IPS-NIHi7 (cell line): ENCODE data around the gene RSKR.
"Not testable (repeated sequence)": the region's sequence is repeated elsewhere in the genome, so short reads cannot be mapped to it uniquely, and the experiment has no call there.

ENCODE experiments used
- DNase-seq: peaks from one replicate; pipeline ENCODE4 v3.0.0; 2012; ENCODE audit warnings: mixed read lengths; ENCODE audit errors: extremely low spot score

RSKR gene

GRCh38 chr17:28613931-28614381, at the start of gene RSKR:
RSKR (minus strand) TSS chr17:28614185; CDS start chr17:28614161, 24 bp downstream.
- DNase-seq = no peak

DNA sequence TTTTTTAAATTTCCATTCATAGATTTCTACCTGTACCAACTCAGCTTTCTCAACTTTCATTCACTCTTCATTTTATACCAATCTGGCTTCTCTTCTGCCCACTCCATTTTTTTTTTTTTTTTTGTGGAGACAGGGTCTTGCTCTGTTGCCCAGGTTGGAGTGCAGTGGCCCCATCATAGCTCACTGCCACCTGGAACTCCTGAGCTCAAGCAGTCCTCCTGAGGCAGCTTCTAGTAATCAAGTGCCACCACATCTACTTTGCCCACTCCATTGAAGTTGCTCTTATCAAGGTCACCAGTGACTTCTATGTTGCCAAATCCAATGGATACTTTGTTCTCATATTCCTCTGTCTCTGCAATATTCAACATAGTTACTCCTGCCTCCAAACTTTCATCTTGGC, 49.7 kb upstream of the RSKR start:
- no peak for DNase-seq

- no peak for DNase-seq
Measured at GRCh38 chr17:28662527-28662829, 48.5 kb upstream of the RSKR start.

GRCh38 chr17:28661635-28662526, 47.9 kb upstream of the RSKR start, which contains the start of the genes SDF2 and SUPT6H:
SDF2 (minus strand) TSS chr17:28661906; CDS start chr17:28661876, 30 bp downstream.
SUPT6H (plus strand) TSS chr17:28662205; CDS start chr17:28673402, 11,197 bp downstream.
- peak; percentile 96 for DNase-seq

DNA sequence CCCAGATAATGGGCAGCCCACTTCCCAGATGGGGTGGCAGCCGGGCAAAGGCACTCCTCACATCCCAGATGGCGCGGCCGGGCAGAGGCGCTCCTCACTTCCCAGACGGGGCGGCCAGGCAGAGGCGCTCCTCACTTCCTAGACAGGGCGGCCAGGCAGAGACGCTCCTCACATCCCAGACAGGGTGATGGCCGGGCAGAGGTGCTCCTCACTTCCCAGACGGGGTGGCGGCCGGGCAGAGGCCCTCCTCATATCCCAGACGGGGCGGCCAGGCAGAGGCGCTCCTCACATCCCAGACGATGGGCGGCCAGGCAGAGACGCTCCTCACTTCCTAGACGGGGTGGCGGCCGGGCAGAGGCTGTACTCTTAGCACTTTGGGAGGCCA, 45.5 kb upstream of the RSKR start:
- not testable (repeated sequence) for DNase-seq

DNA sequence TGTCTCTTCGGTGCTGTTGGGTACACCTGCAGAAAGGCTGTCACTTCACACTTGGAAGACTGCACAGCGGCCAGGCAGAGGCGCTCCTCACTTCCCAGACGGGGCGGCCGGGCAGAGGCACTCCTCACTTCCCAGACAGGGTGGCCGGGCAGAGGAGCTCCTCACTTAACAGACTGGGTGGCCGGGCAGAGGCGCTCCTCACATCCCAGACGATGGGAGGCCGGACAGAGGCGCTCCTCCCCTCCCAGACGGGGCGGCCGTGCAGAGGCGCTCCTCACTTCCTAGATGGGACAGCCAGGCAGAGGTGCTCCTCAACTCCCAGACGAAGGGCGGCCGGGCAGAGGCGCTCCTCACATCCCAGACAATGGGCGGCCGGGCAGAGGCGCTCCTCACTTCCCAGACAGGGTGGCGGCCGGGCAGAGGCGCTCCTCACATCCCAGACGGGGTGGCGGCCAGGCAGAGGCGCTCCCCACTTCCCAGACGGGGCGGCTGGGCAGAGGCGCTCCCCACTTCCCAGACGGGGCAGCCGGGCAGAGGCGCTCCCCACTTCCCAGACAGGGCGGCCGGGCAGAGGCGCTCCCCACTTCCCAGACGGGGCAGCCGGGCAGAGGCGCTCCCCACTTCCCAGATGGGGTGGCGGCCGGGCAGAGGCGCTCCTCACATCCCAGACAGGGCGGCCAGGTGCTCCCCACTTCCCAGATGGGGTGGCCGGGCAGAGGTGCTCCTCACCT, 44.9 kb upstream of the RSKR start:
- not testable (repeated sequence) for DNase-seq

DNA sequence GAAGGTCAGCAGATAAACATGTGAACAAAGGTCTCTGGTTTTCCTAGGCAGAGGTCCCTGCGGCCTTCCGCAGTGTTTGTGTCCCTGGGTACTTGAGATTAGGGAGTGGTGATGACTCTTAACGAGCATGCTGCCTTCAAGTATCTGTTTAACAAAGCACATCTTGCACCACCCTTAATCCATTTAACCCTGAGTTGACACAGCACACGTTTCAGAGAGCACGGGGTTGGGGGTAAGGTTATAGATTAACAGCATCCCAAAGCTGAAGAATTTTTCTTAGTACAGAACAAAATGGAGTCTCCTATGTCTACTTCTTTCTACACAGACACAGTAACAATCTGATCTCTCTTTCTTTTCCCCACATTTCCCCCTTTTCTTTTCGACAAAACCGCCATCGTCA, 44.4 kb upstream of the RSKR start:
- not testable (repeated sequence) for DNase-seq

DNA sequence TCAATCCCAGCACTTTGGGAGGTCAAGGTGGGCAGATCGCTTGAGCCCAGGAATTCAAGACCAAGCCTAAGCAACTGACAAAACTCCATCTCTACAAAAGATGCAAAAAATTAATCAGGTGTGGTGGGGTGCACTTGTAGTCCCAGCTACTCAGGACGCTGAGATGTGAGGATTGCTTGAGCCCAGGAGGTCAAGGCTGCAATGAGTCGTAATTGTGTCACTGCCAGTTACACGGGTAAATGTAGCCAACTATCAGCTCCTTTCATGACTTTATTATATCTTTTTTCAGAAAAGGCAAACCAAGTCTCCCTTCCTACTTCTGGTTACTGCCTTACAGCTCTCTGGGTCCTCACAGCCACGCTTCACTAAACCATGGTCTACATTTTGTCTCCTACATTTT, 43.8 kb upstream of the RSKR start:
- DNase-seq = no peak

DNA sequence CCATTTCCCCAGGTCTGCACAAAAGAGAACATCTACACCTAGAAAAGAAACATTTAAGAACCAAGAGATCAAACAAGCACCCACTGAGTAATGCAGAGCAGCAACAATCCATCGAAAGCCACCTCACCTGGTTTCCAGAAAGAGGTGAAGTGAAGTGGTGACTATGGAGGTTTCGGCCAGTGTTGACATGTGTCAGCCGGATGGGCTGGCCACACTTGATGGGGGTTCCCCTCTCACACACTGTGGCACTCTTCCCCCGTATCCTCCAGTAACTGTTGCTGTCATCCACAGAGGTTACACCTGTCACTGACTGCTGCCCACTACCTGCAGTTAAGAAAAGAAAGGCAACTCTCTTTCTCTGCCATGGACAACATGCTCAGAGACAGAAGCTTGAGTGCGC, 41.2 kb upstream of the RSKR start:
- no peak for DNase-seq

GRCh38 chr17:28648698-28649097, 34.7 kb upstream of the RSKR start:
- no peak for DNase-seq

DNA sequence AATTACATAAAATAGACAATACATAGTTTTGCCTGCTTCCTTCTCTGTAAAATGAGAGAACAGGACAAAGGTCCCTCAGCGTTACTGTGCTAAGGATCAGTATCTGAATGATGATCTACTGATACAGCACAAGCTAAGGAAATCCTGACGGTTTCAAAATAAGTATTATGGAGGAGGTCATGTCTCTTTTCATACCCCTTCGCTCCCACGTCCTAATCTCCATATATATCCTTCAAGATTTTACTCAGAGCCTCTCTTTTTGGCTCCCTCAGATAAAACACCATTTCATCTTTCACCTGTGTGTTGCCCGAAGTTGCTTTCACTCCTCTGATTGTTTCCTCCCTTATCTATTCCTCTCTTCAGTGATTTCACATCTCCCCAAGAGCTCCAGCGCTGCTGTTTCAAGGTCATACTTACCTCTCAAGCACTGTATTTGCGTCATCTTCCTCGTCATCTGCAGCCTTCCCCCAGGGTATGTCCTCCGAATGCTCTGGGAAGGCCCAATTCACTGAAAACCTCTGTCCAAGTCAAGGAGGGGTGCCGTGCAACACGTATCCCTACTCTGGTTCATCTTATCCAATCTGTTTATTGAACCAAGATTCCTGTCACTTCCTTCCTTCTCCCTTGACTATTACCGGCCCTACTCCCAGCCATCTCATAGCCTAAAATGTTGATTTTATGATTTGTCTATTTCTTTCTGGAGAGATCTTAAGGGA, 32.2 kb upstream of the RSKR start:
- DNase-seq = no peak

DNA sequence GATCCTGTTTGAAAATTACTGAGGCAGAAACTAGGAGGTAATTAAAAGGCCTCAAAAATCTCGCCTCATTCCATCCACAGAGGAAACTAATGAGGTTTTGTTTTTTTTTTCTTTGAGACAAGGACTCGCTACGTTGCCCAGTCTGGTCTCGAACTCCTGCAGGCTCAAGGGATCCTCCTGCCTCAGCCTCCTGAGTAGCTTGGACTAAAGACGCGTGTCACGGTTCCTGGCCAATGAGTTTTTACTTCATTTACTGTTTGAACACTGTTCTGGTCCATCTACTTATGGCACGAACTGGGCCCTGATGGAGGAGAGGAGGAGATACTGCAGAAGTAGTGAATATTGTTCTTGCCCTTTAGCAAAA, 31.6 kb upstream of the RSKR start:
- no peak for DNase-seq

DNA sequence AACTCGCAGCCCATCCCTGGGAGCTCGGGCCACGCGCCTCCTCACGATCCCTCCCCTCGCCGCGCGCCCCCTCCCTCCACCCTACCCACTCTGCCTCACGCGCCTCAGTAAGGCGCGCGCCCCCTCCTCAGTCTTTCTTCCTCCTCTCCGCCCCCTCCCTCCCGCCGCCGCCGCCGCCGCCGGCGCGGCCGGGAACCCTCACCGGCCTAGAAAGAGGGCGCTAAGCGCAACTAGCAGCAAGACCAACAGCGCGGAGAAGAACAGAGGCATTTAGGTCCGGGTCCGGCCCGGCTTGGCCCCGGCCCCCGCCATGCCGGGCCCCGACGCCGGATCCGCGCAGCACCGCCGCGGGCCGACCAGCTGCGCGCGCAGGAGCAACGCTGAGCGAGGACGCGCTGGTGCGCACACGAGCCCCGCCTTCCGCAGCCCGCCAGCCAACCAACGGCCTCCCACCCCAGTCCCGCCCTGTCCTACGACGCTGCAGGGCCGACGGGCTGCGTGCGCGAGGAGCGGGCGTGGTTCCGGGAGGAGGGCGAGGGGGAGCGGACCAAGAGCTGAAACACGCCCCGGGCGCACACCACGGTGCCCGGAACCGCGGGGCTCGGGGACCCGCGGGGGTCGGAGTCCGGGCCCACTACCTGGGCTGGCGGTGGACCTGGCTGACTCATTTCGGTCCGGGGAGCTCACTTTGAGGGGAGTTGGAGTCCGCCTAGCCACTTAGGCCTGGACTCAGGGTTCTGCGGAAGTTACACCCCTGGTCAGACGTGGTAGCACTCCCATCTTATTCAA, 31.0 kb upstream of the RSKR start, which contains the start of gene BLTP2:
BLTP2 (minus strand) TSS at position 372 of the 789 bp plus-strand sequence; CDS start at position 270, 102 bp downstream.
- peak; percentile 99 for DNase-seq

GRCh38 chr17:28643983-28644786, 30.2 kb upstream of the RSKR start:
- DNase-seq = peak; percentile 71

DNA sequence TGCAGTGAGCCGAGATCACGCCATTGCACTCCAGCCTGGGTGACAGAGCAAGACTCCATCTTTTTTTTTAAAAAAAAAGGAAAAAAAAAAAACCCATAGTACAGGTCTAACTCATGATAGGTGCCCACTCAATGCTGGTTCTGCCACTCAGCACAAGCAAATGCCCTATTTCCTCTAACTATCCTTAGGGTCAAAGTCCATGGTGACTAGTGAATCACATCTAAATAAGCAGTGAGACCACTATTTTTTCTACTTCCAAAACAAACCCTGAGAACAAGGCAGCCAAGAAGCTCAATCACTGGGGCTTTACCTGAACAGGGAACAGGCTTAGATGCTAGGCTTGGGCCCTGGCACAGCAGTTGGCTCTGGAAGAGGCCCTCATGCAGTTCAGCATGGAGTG, 27.6 kb upstream of the RSKR start:
- no peak for DNase-seq

DNA sequence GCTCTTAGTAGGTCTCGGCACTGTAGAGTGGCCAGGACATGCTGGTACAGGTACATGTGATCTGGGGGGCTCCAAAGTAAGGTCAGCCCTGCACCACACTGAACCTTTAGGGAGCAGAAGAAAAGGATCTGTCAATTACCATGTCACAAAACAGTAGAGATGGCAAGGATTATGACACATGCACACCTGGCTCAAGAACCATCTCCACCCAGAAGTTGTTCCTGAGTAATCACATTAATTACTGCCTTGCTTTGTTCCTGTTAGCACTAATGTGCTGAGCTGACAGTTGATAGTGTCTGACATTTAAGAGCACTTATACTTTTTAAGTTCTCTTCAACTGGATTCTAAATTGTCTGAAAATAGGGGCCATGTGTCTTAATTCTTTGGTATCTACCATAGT, 21.5 kb upstream of the RSKR start:
- no peak for DNase-seq

GRCh38 chr17:28634206-28634865, 20.4 kb upstream of the RSKR start:
- DNase-seq = no peak

DNA sequence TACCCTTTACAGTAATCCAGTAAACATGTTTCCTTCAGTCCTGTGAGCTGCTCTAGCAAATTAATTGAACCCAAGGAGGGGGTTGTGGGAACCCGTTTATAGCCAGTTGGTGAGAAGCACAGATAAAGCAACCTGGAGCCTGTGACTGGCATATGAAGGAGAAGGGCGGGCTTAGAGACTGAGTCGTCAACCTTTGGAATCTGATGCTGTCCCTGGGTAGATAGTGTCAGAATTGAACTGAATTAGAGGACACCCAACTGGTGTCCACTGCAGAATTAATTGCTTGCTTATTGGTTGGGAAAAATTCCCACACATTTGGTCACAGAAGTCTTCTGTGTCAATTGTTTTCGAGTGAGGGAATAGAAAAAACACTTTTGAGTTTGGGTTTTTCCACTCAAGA, 12.8 kb upstream of the RSKR start:
- DNase-seq = no peak

DNA sequence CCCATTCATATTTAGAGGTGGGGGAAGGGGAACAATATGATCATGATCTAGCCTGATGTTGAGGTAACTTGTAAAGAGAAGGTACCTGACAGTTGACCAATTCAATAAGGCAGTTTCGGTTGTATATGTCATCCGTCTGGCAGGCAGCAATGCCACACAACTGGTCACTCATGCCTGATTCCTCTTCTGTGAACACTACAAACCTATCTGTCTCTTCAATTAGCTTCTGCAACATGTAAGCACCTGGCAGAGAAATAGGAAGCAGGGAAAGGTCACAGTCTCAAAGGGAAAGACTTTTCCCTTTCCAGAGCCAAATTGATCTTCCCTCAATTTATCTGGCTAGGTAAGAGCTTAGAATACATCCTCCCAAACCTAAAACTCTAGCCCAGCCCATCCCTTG, 10.2 kb upstream of the RSKR start:
- DNase-seq = no peak

GRCh38 chr17:28623696-28624095, 9.7 kb upstream of the RSKR start:
- DNase-seq = no peak
